GM18867 (cell line): ENCODE data around the gene ZNF239.
"Not testable (repeated sequence)": the region's sequence is repeated elsewhere in the genome, so short reads cannot be mapped to it uniquely, and the experiment has no call there.

Source experiments
- ATAC-seq: cut with Tn5 transposase; IDR thresholded peaks from one replicate; pipeline ENCODE4 v1.9.1; 2021; ENCODE audit warnings: mild to moderate bottlenecking, moderate library complexity; ENCODE audit not compliant: unreplicated experiment

Gene ZNF239

DNA sequence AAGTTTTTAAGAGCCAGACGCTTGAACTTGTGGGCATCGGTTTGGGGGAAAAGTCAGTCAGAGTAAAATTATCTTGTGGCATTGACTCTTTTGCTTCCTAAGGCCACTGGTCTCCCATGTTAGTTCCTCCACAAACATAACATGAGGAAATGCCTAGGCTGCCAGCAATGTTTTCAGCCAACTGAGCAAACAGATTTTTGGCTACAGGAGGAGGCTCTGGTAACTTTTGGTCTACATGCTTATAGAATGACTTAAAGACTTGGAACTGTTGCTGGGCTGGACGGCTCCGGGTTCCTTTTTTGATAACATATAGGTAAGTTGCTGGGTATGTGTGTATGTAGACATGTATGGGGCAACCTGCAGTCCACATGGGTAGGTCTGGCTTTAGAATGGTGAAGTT lies 9.6 kb upstream of the ZNF239 start:
- no peak for ATAC-seq

DNA sequence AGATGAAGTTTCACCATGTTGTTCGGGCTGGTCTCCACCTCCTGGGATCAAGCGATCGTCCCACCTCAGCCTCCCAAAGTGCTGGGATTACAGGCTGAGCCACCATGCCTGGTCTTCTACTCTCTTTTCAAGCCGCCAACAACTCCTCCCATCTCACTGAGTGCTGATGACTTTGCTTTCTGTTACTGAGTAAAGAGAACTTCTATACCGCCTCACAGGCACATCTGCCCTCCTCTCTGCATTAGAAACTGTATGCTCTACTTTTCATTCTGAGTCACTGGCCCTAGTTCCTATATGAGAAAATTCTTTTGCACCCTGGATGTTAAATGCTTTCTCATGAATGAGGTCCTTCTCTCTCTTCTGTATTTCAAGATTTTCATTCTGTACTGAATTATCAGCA lies 2.2 kb upstream of the ZNF239 start:
- no peak for ATAC-seq

DNA sequence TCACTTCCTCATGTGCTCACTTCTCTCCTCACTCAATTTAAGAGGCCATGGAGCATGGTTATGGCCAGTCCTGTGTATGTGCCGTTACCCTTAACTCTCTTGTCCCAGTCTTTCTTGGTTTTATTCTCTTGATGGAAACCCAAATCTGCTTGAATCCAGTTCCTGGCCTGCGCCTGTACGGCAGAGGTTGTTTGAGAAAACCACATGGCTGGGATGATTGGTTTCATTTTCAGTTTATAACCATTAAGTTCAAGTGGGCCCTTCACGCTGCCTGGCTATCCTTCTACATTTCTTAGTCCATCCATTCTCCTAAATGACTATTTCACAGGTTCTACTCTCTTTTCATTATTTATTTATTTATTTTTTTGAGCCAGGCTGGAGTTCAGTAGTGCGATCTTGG lies 1.6 kb upstream of the ZNF239 start:
- no peak for ATAC-seq

DNA sequence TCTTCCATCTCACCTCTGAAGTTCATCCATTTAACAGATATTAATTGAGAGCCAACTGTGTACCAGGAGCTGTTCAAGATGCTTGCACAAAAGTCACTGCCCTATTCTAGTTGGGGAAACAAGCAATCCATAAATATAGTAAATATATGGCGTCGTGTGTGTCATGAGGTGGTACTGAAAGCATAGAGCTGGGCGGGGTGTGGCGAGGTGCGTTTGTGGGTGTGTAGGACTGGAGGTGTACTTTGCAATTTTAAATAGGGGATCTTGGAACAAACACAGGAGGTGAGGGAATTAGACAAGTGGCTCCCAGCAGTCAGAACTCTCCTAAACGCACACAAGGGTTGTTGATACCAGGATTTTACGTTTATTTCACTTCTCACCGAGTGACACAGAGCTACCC lies 490 bp upstream of the ZNF239 start:
- no peak for ATAC-seq

DNA sequence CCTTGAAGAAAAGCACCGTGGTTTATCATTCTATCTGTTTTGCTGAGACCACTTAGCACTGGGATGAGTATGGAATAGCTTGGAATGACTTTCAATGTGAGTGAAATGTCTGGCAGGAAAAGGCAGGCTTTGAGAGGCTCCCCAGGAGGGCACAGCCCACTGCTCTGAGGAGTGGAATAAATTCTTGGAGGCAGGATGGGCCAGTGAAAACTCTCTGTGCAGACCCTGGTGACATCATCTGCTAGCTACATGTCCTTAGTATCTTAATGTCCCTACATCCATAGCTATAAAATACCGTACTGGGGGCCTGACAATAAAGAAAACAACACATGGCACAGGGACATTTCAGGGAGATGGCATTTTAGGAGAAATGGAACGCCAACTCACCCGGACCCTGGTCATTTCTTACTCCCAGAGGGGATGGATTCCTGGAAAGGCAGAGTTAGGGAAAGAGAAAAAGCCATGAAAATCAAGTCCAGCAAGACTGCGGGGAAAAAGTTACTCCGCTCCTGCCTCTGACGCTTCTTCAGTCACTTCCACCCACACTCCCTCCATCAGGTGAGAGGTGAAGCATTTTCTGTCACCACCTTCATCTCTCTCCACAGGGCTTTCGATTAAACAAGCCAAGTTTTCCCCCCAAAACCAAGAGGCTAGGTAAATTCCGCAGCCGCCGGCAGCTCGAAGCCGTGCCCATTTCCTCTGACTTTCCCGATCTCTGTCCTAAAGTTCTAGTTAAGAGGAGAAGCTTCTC lies 991 bp downstream of the ZNF239 start:
- ATAC-seq = no peak

DNA sequence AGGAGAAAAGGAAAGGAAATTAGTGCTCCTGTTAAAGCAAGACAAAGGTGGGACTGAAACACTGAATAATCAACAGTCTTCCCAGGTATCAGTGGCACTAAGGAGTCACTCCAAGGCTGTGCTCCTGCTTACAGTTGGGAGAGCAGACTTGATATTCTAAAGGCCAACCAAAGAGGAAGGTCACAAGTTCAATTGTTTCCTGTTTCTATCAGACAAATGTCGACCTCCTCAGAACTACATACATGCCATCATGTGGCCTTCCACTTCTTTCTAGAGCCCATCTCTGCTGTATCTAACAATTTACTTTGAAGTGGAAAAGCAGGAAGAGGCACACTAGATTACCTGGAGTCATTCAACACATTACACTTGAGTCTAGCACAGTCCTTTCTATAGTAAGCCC lies 3.4 kb downstream of the ZNF239 start:
- no peak for ATAC-seq

DNA sequence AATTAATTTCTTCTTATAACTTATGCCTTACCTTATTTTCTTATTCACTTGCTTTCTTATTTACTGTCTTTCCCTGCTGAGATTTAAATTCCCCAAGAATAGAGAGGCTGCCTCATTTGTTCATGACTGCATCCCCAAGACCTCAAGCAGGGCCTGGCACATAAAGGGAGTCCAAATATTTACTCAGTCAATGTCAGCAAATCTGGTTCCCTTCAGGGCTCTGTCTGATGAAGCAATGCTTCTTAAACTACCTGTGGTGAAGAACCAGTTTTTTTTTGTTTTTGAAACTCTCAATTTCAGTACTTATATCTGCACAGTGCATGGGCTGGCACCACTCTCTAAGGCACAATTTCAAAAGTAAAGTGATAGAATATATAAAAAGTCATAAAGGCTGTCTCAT lies 4.7 kb downstream of the ZNF239 start:
- no peak for ATAC-seq

DNA sequence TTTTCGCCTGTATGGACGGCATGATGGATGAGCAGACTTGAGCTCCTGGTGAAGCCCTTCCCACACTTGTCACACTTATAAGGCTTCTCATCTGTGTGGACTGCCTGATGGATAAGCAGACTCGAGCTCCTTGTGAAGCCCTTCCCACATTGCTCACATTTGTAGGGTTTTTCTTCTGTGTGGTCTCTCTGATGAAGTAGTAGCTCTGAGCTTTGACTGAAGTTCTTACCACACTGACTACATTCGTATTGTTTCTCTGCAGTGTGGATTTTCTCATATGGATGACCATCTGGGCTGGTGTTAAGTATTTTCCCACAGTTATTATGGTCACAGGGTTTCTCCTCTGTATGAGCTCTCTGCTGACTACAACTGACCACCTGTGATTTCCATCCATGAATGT lies 17.2 kb downstream of the ZNF239 start:
- ATAC-seq = no peak

DNA sequence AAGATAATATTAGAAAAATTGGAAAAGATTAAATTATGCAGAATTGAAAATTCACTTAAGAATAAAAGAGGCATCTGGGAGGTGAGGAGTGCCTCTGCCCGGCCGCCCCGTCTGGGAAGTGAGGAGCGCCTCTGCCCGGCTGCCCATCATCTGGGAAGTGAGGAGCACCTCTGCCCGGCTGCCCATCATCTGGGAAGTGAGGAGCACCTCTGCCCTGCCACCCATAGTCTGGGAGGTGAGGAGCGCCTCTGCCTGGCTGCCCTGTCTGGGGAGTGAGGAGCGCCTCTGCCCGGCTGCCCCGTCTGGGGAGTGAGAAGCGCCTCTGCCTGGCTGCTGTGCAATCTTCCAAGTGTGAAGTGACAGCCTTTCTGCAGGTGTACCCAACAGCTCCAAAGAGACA lies 30.7 kb downstream of the ZNF239 start:
- ATAC-seq = not testable (repeated sequence)

DNA sequence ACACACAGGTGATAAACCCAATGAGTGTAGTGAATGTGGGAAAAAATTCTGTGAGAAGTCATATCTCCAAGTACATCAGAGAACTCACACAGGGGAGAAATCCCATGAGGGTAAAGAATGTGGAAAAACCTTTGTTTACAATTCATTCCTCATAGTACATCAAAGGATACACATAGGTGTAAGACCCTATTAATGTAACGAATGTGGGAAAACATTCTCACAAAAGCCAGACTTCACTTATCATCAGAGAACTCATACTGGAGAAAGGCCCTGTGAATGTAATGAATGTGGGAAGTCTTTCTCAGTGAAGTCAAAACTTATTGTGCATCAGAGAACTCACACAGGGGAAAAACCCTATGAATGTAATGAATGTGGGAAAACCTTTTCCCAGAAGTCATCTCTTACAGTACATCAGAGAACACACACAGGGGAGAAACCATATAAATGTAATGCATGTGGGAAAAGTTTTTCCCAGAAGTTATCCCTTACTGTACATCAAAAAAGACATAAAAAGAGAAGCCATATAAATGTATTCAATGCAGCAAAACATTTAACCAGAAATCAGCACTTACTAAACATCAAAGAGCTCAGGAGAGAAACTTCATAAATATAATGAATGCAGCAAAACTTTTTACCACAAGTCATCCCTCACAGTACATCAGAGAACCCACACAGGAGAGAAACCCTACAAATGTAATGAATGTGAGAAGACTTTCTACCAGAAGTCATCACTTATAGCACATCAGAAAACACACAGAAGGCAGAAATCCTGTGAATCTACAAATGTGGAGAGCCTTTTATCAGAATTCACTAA lies 49.8 kb downstream of the ZNF239 start:
- ATAC-seq = no peak
